SIG-M5 treated with dmso at 0.1 percent for 504 hours (cell line): ENCODE data around the gene FAM20C.
"Not testable (repeated sequence)": the region's sequence is repeated elsewhere in the genome, so short reads cannot be mapped to it uniquely, and the experiment has no call there.

ENCODE experiments used
- DNase-seq: peaks from one replicate; lab custom pipeline; 2025; ENCODE audit not compliant: unreplicated experiment; lab: John Stamatoyannopoulos, UW

The FAM20C gene

GRCh38 chr7:255721-256361 lies 63.5 kb downstream of the FAM20C start:
- DNase-seq = no peak

DNA sequence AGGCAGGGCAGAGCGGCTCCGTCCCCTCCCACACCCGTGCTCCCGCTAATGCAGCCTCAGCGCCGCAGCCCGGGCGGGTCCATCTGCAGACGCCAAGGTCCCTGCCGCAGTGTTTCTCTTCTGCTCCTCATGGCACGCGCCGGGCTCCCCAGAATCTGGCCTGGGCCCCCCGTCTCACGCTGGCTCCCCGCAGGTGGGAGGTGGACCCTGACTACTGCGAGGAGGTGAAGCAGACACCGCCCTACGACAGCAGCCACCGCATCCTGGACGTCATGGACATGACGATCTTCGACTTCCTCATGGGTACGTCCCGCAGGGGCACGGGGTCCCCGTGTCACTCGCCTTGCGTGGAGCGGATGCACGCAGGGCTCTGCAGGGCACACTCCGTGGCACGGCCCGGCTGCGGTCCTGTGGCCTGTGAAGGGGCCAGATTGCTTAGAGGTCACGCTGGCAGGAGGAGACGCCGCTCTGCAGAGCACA lies 64.1 kb downstream of the FAM20C start:
- no peak for DNase-seq

GRCh38 chr7:256981-257646 lies 64.7 kb downstream of the FAM20C start:
- no peak for DNase-seq

GRCh38 chr7:257647-257992 lies 65.2 kb downstream of the FAM20C start:
- no peak for DNase-seq

DNA sequence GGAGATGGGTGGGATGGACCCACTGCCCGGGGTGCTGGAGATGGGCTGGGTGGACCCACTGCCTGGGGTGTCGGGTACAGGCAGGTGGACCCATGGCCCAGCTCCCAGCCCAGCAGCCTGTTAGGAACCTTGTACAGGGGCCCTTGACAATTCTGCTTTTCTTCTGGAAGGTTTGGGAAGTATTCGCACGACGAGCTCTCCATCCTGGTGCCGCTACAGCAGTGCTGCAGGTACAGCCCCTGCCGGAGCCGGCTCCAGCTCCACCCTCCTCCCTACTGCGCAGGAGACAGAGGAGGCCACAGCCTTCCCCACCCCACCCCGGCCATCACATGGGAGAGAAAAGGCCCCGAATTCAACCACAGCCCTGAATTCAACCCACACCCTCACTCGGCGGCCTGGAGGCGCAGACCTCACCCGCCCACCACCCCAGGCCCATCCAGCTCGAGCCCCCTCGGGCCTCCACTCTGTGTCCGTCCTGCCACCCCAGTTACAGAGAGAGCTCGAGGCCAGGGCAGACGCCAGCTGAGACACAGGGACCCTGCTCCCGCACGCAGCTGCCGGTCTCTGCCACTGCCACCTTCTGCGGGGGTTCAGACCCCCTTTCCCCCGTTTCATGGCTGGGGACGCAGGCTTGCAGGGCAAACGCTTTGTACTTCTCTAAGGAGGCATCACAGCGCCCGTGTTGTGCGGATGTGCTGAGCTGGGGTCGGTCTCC lies 66.3 kb downstream of the FAM20C start:
- no peak for DNase-seq

- DNase-seq = no peak
These were observed 66.8 kb downstream of the FAM20C start for GRCh38 chr7:259191-259505.

- no peak for DNase-seq
These were observed 67.5 kb downstream of the FAM20C start for GRCh38 chr7:259751-260405.

DNA sequence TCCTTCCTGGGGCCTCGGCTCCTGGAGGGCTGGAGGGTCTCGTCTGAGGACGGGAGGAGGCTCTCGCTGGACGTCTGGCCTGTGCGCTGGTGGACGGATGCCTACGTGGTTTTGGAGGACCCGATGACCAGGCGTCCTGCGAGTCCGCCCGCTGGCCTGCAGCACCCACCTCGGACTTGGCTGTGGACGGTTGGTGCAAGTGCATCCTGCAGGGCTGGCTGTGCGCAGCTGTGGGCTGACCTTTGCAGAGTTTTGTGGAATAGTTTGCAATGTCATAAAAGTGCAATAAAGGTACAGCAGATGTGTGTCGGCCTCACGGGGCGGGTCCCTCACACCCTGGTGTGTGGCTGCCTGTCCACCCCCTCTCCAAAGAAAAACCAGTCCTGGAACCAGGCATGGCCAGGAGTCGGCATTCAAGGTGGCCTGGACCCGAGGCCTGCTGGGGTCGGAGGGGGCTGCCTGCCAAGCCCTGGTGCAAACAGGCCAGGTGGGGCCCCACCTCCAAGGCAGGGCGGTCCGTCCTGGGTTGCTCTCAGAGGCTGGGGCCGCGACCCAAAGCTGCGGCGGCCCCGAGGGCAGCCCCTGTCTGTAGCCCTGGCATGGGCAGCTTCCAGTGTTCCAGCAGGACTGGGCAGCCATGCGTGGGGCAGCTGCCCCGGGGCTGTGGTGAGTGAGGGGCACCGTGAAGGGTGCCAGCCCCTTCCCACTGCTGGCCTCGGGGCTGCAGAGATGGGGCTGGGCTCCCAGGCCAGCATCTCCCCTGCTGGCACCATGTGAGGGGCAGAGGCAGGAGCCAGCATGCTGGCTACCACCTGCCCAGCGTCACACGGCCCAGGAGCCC lies 68.3 kb downstream of the FAM20C start:
- DNase-seq = no peak

GRCh38 chr7:261341-262250 lies 69.2 kb downstream of the FAM20C start:
- no peak for DNase-seq

GRCh38 chr7:262251-262572 lies 69.8 kb downstream of the FAM20C start:
- no peak for DNase-seq

- DNase-seq = not testable (repeated sequence)
These were observed 70.4 kb downstream of the FAM20C start for GRCh38 chr7:262631-263311.

- DNase-seq = peak; percentile 37
These were observed 71.3 kb downstream of the FAM20C start for GRCh38 chr7:263483-264351.

DNA sequence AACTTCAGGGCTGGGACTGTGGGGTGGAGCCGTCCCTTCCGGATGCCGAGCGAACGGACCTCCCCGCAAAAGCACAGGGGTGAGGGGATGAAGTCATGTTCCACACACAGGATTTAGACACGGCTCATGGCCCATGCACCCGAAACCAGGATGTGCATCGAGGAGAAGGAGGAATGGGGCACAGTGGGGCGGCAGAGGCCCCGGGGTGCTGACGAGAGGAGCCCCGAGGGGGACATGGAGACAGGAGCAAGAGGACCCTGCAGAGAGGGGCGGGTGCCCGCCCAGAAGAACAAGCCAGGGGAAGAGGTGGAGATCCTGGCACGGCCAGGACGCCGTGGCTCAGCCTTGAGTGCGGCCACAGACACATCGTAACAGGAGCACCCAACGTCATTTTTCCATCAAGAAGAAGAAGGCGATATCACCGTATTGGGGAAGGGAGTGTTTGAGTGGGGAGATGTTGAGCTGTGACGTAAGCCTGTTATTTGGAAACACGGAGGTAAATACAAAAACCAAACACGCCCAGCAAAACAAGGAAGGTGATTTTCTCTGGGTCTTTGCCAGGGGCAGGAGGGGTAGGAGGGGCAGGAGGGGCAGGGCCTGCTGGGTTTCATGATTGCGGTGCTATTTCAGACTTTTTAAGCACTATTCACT lies 72.3 kb downstream of the FAM20C start:
- DNase-seq = peak; percentile 9

- DNase-seq = no peak
These were observed 73.0 kb downstream of the FAM20C start for GRCh38 chr7:265192-265997.

DNA sequence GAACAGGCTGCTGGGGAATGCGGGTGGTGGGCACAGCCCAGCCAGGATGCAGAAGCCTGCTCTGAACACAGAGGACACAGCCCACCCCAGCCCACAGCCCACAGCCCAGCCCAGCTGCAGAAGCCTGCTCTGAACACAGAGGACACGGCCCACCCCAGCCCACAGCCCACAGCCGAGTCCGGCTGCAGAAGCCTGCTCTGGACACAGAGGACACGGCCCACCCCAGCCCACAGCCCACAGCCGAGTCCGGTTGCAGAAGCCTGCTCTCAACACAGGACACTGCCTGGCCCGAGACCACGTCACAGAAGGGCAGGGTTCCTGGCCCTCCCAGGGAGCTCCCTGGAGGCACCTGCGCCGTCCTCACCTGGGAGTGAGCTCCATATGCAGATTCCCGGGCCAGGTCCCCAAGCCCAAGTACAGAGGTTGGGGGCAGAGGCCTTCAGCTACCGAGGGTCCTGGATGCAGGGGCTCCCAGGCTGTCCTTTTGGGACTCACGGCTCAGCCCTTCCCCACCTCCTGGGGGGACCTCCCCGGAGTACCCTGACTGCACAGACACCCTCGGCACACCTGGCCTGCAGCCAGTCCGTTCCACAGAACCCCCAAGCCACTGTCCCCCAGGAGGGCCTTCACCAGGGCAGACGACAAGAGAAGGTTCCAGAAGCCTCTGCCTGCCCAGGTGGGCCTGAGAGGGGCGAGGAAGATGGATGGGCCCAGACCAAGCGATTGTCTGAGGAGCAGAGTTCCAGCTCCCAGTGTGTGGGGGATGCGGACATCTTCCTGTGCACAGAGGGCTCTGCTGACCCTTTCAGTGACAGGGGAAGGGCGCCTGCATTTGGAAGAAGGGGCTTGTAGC lies 73.9 kb downstream of the FAM20C start:
- DNase-seq = no peak
